Activated naive CD8-positive, alpha-beta T cell treated with anti-CD3 and anti-CD28 coated beads, Interleukin-2, amount 50 U/mL, for 24 hours (primary cell): Measurements from ENCODE around the gene PGBD4.

Experiments
- ATAC-seq: fragments of 150-1000 bp; cut with Tn5 transposase; one replicate; pipeline ENCODE4 v1.10.0; 2021
- DNase-seq: peaks from one replicate; pipeline ENCODE4 v3.0.0; 2021
- H3K27ac Mint-ChIP-seq: one replicate; pipeline ENCODE4 v1.8.0; 2021; ENCODE audit warnings: mild to moderate bottlenecking, mixed read lengths
- H3K27me3 Mint-ChIP-seq: one replicate; pipeline ENCODE4 v1.8.0; 2021; ENCODE audit warnings: mixed read lengths
- H3K36me3 Mint-ChIP-seq: one replicate; pipeline ENCODE4 v1.8.0; 2021; ENCODE audit warnings: low read depth, mixed read lengths
- H3K4me1 Mint-ChIP-seq: one replicate; pipeline ENCODE4 v1.8.0; 2021; ENCODE audit warnings: mixed read lengths
- H3K4me3 Mint-ChIP-seq: one replicate; pipeline ENCODE4 v1.8.0; 2021; ENCODE audit warnings: mild to moderate bottlenecking, moderate library complexity, mixed read lengths
- H3K9me3 Mint-ChIP-seq: one replicate; pipeline ENCODE4 v1.8.0; 2021; ENCODE audit warnings: mixed read lengths

Gene PGBD4

GRCh38 chr15:34126522-34126921 is 24.6 kb downstream of the PGBD4 start:
- no peak for ATAC-seq
- H3K9me3 Mint-ChIP-seq, result peaks cover 4% of the 10 kb centered on the region
- no peak for DNase-seq
- H3K4me3 Mint-ChIP-seq, result no peak overlapping the region
- no peak overlapping the region for H3K27ac Mint-ChIP-seq
- H3K27me3 Mint-ChIP-seq, result peaks cover 6% of the 10 kb centered on the region
- no peaks in the 10 kb centered on the region for H3K4me1 Mint-ChIP-seq
- H3K36me3 Mint-ChIP-seq, result no peaks in the 10 kb centered on the region

GRCh38 chr15:34128898-34129297 is 27.0 kb downstream of the PGBD4 start:
- H3K27ac Mint-ChIP-seq, result no peak overlapping the region
- H3K9me3 Mint-ChIP-seq, result peaks cover 4% of the 10 kb centered on the region
- no peaks in the 10 kb centered on the region for H3K27me3 Mint-ChIP-seq
- H3K36me3 Mint-ChIP-seq, result no peaks in the 10 kb centered on the region
- DNase-seq (no peak), ATAC-seq (no peak)
- no peak overlapping the region for H3K4me3 Mint-ChIP-seq
- H3K4me1 Mint-ChIP-seq, result no peaks in the 10 kb centered on the region

GRCh38 chr15:34132881-34133280 is 31.0 kb downstream of the PGBD4 start:
- ATAC-seq (no peak), DNase-seq (no peak)
- Mint-ChIP-seq H3K27ac (no peak overlapping the region), H3K27me3 (no peaks in the 10 kb centered on the region), H3K9me3 (no peaks in the 10 kb centered on the region), H3K36me3 (peaks cover 2% of the 10 kb centered on the region), H3K4me3 (no peak overlapping the region), H3K4me1 (no peaks in the 10 kb centered on the region)

- H3K4me1 Mint-ChIP-seq, result no peaks in the 10 kb centered on the region
- no peaks in the 10 kb centered on the region for H3K9me3 Mint-ChIP-seq
- no peaks in the 10 kb centered on the region for H3K27me3 Mint-ChIP-seq
- H3K4me3 Mint-ChIP-seq, result no peak overlapping the region
- peaks cover 4% of the 10 kb centered on the region for H3K36me3 Mint-ChIP-seq
- no peak overlapping the region for H3K27ac Mint-ChIP-seq
- DNase-seq, result no peak
- ATAC-seq, result no peak
Observed at GRCh38 chr15:34133511-34133910, 31.6 kb downstream of the PGBD4 start.

- no peak overlapping the region for H3K27ac Mint-ChIP-seq
- no peaks in the 10 kb centered on the region for H3K4me1 Mint-ChIP-seq
- no peak for ATAC-seq
- H3K4me3 Mint-ChIP-seq, result no peak overlapping the region
- no peaks in the 10 kb centered on the region for H3K27me3 Mint-ChIP-seq
- DNase-seq, result no peak
- H3K36me3 Mint-ChIP-seq, result peaks cover 35% of the 10 kb centered on the region
- H3K9me3 Mint-ChIP-seq, result no peaks in the 10 kb centered on the region
Observed at GRCh38 chr15:34147371-34148140, 45.7 kb downstream of the PGBD4 start.

GRCh38 chr15:34154725-34155204 is 52.9 kb downstream of the PGBD4 start:
- Mint-ChIP-seq H3K9me3 (peaks cover 31% of the 10 kb centered on the region), H3K4me1 (no peaks in the 10 kb centered on the region), H3K36me3 (peaks cover 84% of the 10 kb centered on the region), H3K4me3 (no peak overlapping the region), H3K27me3 (no peaks in the 10 kb centered on the region), H3K27ac (peak overlapping the region; percentile 66)
- no peak for DNase-seq
- ATAC-seq, result peak; percentile 72

- Mint-ChIP-seq H3K36me3 (peaks cover 85% of the 10 kb centered on the region), H3K9me3 (peaks cover 39% of the 10 kb centered on the region), H3K27ac (no peak overlapping the region), H3K4me3 (no peak overlapping the region), H3K4me1 (no peaks in the 10 kb centered on the region), H3K27me3 (no peaks in the 10 kb centered on the region)
- no peak for ATAC-seq
- DNase-seq, result no peak
Observed at GRCh38 chr15:34155859-34156258, 54.0 kb downstream of the PGBD4 start.
